Effector memory CD4-positive, alpha-beta T cell (primary cell): ENCODE results near the gene TMEM259.
"Not testable (repeated sequence)": the region's sequence is repeated elsewhere in the genome, so short reads cannot be mapped to it uniquely, and the experiment has no call there.

ENCODE experiments used
- DNase-seq, 3 donors: peaks; one replicate each; pipeline ENCODE4 v3.0.0-alpha.2; 2020
- H3K27ac ChIP-seq: 2 replicates; pipeline ENCODE4 v1.7.0; 2013; ENCODE audit warnings: mild to moderate bottlenecking, low read length, moderate library complexity; ENCODE audit not compliant: insufficient read depth, poor library complexity, severe bottlenecking
- H3K27me3 ChIP-seq: replicated peaks from 2 replicates; pipeline ENCODE4 v1.7.0; 2013; ENCODE audit warnings: mild to moderate bottlenecking, low read length; ENCODE audit not compliant: insufficient read depth, control insufficient read depth, poor library complexity, severe bottlenecking
- H3K36me3 ChIP-seq: 2 replicates; pipeline ENCODE4 v1.7.0; 2013; ENCODE audit warnings: mild to moderate bottlenecking, low read length, moderate library complexity; ENCODE audit not compliant: control insufficient read depth, insufficient read depth
- H3K4me1 ChIP-seq: 2 replicates; pipeline ENCODE4 v1.7.0; 2013; ENCODE audit warnings: low read length, mild to moderate bottlenecking; ENCODE audit not compliant: control insufficient read depth, insufficient read depth, poor library complexity, severe bottlenecking
- H3K4me3 ChIP-seq: 2 replicates; pipeline ENCODE4 v1.7.0; 2013; ENCODE audit warnings: low read length, low read depth, mild to moderate bottlenecking; ENCODE audit not compliant: insufficient read depth, poor library complexity, severe bottlenecking
- H3K9me3 ChIP-seq: 2 replicates; pipeline ENCODE4 v1.7.0; 2013; ENCODE audit warnings: mild to moderate bottlenecking, low read length, moderate library complexity; ENCODE audit not compliant: control insufficient read depth

TMEM259 gene

DNA sequence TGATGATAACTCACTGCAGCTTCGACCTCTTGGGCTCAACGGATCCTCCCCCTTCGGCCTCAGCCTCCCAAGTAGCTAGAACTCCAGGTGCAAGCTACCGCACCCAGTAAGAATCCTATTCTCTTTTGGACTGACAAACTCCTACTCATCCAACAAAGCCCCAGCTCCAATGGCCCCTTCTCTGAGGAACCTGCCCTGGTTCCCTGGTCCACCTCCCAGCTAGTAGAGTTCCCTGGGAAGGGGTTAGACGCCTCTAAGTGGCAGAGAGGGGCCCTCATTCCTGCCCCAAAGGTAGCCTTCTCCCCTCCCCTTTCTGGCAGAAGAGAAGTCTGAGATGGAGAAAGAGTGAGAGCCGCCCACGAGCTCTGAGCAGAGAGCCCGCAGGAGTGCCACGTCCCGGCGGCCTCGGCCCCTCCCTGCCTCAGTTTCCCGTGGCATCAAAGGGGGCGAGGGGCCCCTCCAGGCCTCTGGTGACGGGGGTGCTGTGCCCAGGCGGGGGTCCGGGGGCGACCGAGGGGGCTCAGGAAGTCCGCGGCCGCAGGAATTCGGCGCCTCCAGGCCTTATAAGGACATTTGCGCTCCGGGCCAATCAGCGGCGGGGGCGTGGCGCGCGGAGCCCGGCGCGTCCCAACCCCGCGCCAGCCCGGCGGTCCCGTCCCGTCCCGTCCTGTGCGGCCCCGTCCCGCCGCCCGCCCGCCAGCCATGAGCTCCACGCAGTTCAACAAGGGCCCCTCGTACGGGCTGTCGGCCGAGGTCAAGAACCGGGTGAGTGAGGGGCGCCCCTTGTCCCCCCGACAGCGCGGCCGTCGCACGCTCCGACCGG lies 5.2 kb upstream of the TMEM259 start, which contains the start of gene CNN2:
CNN2 (plus strand) TSS at position 649 of the 823 bp plus-strand sequence; CDS start at position 703, 54 bp downstream.
- Histone ChIP-seq H3K9me3 (no peaks in the 10 kb centered on the region), H3K36me3 (no peaks in the 10 kb centered on the region), H3K4me1 (peaks cover 29% of the 10 kb centered on the region), H3K4me3 (peak within 1 kb of the TSS; percentile 96), H3K27ac (peak within 1 kb of the TSS; percentile 84), H3K27me3 (no peaks in the 10 kb centered on the region)
- peak; percentile 43 to 62 (median 45) for DNase-seq

DNA sequence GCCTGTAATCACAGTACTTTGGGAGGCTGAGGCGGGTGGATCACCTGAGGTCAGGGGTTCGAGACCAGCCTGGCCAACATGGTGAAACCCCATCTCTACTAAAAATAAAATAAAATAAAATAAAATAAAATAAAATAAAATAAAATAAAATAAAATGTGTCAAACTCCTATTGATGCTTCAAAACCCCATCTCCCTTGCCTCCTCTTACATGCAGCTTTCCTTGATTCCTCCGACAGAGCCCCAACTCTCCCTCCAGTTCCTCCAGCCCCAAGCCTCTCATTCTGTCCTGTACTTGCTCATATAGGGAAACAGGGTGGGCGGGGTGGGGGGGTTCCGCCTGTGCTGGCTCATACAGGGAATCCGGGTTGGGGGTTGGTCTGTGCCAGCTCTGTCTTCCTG lies 4.2 kb upstream of the TMEM259 start:
- not testable (repeated sequence) for DNase-seq, H3K27me3 ChIP-seq, H3K36me3 ChIP-seq, H3K27ac ChIP-seq, H3K9me3 ChIP-seq, H3K4me3 ChIP-seq
- H3K4me1 ChIP-seq: peaks cover 22% of the 10 kb centered on the region

DNA sequence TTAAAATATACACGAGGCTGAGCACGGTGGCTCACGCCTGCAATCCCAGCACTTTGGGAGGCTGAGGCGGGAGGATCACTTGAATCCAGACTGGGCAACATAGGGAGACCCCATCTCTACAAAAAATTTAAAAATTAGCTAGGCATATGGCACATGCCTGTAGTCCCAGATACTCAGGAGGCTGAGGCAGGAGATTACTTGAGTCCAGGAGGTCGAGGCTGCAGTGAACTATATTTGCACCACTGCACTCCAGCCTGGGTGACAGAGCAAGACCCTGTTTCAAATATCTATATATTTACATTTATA lies 2.9 kb upstream of the TMEM259 start:
- H3K4me1 ChIP-seq: peaks cover 22% of the 10 kb centered on the region
- not testable (repeated sequence) for DNase-seq, H3K27ac ChIP-seq, H3K36me3 ChIP-seq, H3K9me3 ChIP-seq, H3K27me3 ChIP-seq, H3K4me3 ChIP-seq

DNA sequence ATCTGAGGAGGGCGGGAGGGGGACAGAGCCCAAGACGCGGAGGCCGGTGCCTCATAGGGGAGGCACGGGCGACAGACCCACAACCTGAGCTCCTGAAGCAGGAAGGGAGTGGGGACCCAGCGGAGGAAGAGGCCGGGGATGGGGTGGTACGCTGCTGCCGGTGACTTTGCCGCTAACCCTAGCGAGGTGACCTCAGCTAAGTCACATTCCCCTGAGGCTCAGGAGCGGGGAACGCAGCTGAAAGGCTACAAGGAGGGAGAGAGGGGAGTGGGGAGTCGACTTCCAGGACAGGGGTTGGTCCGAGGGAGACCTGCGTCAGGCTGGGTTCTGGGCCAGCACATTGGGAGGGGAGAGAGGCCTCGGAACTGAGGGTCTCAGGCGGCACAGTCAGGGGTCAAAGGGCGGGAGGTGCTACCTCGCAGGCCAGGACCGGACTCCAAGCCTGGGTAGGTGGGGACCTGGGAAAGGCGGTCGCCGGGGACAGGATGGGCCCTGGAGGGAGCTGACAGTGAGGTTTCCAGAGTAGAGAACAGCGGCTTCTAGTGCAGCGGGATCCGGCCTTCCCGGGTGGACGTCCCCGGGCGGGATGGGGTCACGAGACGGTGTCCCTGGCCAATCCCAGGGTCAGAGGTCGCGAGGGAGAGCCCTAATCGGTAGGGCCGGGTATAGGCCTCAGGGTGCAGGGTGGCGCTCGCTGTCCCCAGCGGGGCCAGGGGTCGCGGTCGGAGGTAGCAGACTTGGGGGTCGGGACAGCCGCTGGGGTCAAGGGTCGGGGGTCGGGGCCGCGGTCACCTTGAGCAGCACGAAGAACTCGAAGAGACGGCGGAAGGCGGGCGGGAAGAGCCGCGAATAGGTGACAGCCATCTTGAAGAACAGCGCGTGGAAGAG lies 699 bp downstream of the TMEM259 start:
- Histone ChIP-seq H3K4me1 (peaks cover 37% of the 10 kb centered on the region), H3K36me3 (peaks cover 6% of the 10 kb centered on the region), H3K27ac (peak overlapping the region; percentile 95), H3K4me3 (peak overlapping the region; percentile 91), H3K9me3 (no peaks in the 10 kb centered on the region), H3K27me3 (no peaks in the 10 kb centered on the region)
- DNase-seq: no peak

DNA sequence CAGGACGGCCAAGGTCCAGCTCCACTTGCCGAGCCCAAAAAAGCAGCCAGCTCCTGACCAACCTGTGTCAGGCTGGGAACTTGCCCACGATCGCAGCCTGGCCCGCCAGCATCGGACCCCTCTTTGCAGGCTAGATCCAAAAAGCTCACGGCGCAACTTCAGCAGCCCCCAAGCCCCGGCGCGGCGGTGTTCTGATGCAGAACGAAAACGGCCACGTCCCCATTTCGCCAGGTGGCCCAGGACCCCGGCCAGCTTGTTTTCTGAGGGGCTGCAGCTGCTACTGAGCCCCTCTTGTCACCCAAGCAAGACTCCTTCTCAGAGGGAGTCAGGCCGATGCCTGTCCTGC lies 1.3 kb downstream of the TMEM259 start:
- peak overlapping the region; percentile 91 for H3K4me3 ChIP-seq
- H3K4me1 ChIP-seq: peaks cover 41% of the 10 kb centered on the region
- DNase-seq: no peak
- no peaks in the 10 kb centered on the region for H3K9me3 ChIP-seq
- H3K36me3 ChIP-seq: peaks cover 13% of the 10 kb centered on the region
- H3K27ac ChIP-seq: peak overlapping the region; percentile 95
- H3K27me3 ChIP-seq: no peaks in the 10 kb centered on the region

DNA sequence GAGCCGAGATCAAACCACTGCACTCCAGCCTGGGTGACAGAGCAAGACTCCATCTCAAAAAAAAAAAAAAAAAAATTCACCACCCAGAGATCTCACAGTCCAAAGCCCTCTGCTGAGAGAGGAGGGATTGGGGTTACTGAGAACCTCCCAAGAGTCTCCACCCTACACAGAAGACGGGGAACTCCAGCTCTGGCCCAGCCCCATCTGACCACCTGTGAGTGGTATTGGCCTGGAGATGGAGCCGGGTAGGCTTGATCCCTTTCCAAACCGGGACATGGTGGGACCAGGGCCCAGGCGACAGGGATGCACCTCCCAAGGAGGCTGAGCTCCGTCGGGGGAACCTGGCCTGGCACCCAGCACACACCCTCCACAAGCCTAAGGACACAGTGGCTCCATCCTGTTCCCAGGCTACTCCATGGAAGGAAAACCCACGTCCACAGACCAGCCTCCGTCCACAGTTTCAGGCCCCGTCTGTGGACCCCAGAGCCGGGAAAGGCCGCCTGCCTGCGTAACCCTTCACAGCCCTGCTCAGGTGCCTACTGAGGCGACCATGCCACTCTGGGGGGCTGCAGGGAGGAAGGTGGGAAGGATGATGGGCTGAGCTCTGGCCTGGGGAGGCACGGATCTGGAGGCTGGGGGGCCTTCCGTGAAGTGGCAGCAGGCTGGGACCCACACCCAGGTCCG lies 1.8 kb downstream of the TMEM259 start:
- Histone ChIP-seq H3K4me3 (peak overlapping the region; percentile 91), H3K27ac (peak overlapping the region; percentile 48), H3K36me3 (peaks cover 16% of the 10 kb centered on the region), H3K4me1 (peaks cover 41% of the 10 kb centered on the region), H3K9me3 (no peaks in the 10 kb centered on the region), H3K27me3 (no peaks in the 10 kb centered on the region)
- no peak for DNase-seq

DNA sequence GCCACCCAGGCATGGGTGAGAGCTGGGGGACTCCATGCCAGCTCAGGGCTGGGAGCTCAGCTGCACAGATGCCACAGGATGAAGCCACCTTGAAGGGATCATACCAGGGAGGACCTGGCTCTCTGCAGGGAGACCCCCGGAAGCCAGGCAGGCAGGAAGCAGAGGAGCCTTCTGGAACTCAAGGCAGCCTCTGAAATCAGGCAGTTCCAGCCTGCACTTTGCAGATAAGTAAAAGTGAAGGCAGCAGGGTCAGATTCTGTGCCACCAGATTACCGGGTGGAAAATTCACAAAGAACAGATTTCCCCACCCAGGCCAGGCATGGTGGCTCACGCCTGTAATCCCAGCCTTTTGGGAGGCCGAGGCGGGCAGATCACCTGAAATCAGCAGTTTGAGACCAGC lies 2.5 kb downstream of the TMEM259 start:
- H3K4me3 ChIP-seq: no peak overlapping the region
- peaks cover 22% of the 10 kb centered on the region for H3K36me3 ChIP-seq
- no peaks in the 10 kb centered on the region for H3K27me3 ChIP-seq
- peaks cover 41% of the 10 kb centered on the region for H3K4me1 ChIP-seq
- H3K9me3 ChIP-seq: no peaks in the 10 kb centered on the region
- no peak for DNase-seq
- no peak overlapping the region for H3K27ac ChIP-seq

DNA sequence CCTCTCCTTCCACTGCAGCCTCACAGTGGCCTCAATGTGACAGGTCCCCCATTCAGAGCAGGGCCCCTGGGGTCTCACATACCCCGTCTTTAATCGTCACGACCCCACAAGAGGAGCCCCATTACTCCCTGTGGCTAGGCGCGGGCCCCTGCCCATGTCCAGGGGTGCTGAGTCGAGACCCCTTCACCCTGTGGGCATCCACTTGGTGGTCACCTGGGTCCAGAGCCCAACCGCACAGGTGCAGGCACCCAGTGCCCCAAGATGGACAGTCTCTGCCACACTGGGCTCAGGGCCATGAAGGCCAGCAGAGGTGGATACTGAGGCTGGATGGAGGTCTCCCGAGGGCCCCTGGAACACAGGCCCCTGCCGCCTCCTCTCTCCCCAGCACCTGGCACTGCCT lies 3.0 kb downstream of the TMEM259 start:
- peak overlapping the region; percentile 6 for H3K27ac ChIP-seq

DNA sequence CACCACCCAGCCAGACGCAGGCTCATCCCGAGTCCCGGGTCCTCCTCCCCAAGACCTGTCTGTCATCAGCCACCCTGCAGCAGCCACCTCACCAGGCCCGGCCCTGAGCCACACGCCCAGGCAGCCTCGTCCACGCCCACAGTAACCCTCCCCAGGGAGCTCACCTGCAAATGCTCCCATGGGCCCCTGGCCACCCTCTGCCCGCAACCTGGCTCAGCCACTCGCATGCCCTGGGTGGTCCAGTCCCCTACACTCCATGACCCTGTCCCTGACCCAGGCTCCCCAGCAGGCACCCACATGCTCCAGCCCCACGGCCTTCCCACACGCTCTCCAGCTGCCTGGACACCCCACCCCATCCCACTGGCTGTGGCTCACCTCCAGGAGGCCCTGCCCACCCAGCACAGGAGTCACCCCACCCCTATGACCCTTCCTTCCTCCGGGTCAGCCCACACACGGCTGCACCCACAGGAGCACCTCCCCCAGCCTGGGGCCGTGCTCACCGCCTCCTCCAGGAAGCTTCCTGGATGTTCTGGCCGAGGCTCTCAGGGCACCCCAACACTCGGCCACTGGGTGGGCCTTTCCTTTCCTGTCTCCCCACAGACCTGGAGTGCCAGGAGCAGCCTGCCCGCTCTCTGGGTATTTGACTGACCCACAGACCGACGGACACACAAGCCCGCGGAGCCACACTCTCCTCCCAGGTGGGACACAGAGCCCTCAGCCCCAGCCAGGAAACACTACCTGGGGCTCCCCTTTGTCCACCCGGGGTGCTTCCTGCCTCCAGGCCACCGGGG lies 3.6 kb downstream of the TMEM259 start:
- Histone ChIP-seq H3K36me3 (peaks cover 29% of the 10 kb centered on the region), H3K27me3 (no peaks in the 10 kb centered on the region), H3K27ac (peak overlapping the region; percentile 6), H3K9me3 (no peaks in the 10 kb centered on the region), H3K4me1 (peaks cover 41% of the 10 kb centered on the region), H3K4me3 (no peak overlapping the region)
- no peak for DNase-seq

More for the DNA sequence above, 3.0 kb downstream of the TMEM259 start:
- Histone ChIP-seq H3K9me3 (no peaks in the 10 kb centered on the region), H3K36me3 (peaks cover 25% of the 10 kb centered on the region), H3K27me3 (no peaks in the 10 kb centered on the region), H3K4me1 (peaks cover 41% of the 10 kb centered on the region), H3K4me3 (no peak overlapping the region)
- no peak for DNase-seq
